ENCODE results near the gene LATS1. TPM values are rescaled to one million over a fixed set of nuclear protein-coding genes. Genes with fewer than 3 reads are reported as not detected.

Gene LATS1
- total and polyA plus RNA-seq, 10 of the 15 experiments (the other 5 are each of a cell fraction or from before 2014, with no cell fraction given) = 2.1 to 15.6 (median 11.0) TPM

GRCh38 chr6:149628875-149629510, 88.9 kb downstream of the LATS1 start (continued):
- TF ChIP-seq PKNOX1 (IDR thresholded peaks at IDR 0.05) = no peak
- TF ChIP-seq ZNF592 (IDR thresholded peaks at IDR 0.05) = no peak
- no peak for TF ChIP-seq HCFC1 (IDR thresholded peaks at IDR 0.05; ENCODE audit: low read length)
- no peak for TF ChIP-seq ZNF24 (IDR thresholded peaks at IDR 0.05)
- TF ChIP-seq MLLT1 (IDR thresholded peaks at IDR 0.05) = no peak
- peak; percentile 51 for TF ChIP-seq EED (IDR thresholded peaks at IDR 0.05; ENCODE audit: low read depth)
- TF ChIP-seq MTA3 (IDR thresholded peaks at IDR 0.05; ENCODE audit: borderline replicate concordance, low read length) = no peak; the same call in 1 of the 2 replicates
- TF ChIP-seq ZBTB11 (CRISPR knock-in tag; IDR thresholded peaks at IDR 0.05) = no peak
- TF ChIP-seq HDAC2 (IDR thresholded peaks at IDR 0.05) = no peak
- TF ChIP-seq SMC3 (IDR thresholded peaks at IDR 0.05; ENCODE audit: borderline replicate concordance, low read length) = no peak
- TF ChIP-seq BCLAF1 (IDR thresholded peaks at IDR 0.05) = no peak
- no peak for TF ChIP-seq IRF5 (IDR thresholded peaks at IDR 0.05; ENCODE audit: borderline replicate concordance)
- TF ChIP-seq GATAD2B (conservative IDR thresholded peaks at IDR 0.05; ENCODE audit: low read depth) = no peak

All from GM12878 (cell line).